Measurements from ENCODE around the gene SLC39A6.

GRCh38 chr18:36058674-36059073 lies 70.5 kb downstream of the SLC39A6 start:
- TF ChIP-seq SIN3A (IDR thresholded peaks at IDR 0.05; ENCODE audit: borderline replicate concordance, insufficient read depth, low read depth, low read length), result no peak
- no peak for TF ChIP-seq CTCF (IDR thresholded peaks at IDR 0.05)
- no peak for TF ChIP-seq POLR2AphosphoS5 (IDR thresholded peaks at IDR 0.05; ENCODE audit: low read depth, low read length)

All from Panc1 (cell line).